Natural killer cell treated with Interleukin-12 subunit alpha and Interleukin-12 subunit beta and Interleukin-15 and Interleukin-18, amount 100 ng/mL, for 72 hours (primary cell): ENCODE measurements around the gene SLC29A4. TPM values are rescaled to one million over a fixed set of nuclear protein-coding genes. Genes with fewer than 3 reads are reported as not detected.

Experiments
- ATAC-seq, 2 donors: fragments of 150-1000 bp; cut with Tn5 transposase in 1 of 2; sonication (Bioruptor Pico), chemical (Tn5 transposase) in 1 of 2; 2 replicates each; pipeline ENCODE4 v1.10.0; 2021
- DNase-seq: peaks from one replicate; pipeline ENCODE4 v3.0.0; 2022; ENCODE audit warnings: low spot score
- H3K27ac Mint-ChIP-seq, 2 donors: 1 replicate in 1 of 2; 2 replicates in 1 of 2; pipeline ENCODE4 v1.8.0; 2022; ENCODE audit warnings: mixed read lengths in 2 of 2, mild to moderate bottlenecking in 1 of 2, moderate library complexity in 1 of 2
- H3K27me3 Mint-ChIP-seq, 2 donors: 1 replicate in 1 of 2; 2 replicates in 1 of 2; pipeline ENCODE4 v1.8.0; 2022; ENCODE audit warnings: mixed read lengths in 2 of 2
- H3K36me3 Mint-ChIP-seq: one replicate; pipeline ENCODE4 v1.8.0; 2022; ENCODE audit warnings: mixed read lengths
- H3K4me1 Mint-ChIP-seq, 2 donors: 1 replicate in 1 of 2; 2 replicates in 1 of 2; pipeline ENCODE4 v1.8.0; 2022; ENCODE audit warnings: low read depth in 2 of 2, mixed read lengths in 2 of 2, mild to moderate bottlenecking in 1 of 2
- H3K4me3 Mint-ChIP-seq: one replicate; pipeline ENCODE4 v1.8.0; 2022; ENCODE audit warnings: mixed read lengths
- H3K9me3 Mint-ChIP-seq: 2 replicates; pipeline ENCODE4 v1.8.0; 2022; ENCODE audit warnings: mixed read lengths
- total RNA-seq, 2 donors: library from RNA; stranded (reverse); gene quantifications; one replicate each; pipeline ENCODE4 v1.2.3, GENCODE V29; 2022

Gene SLC29A4
- total RNA-seq, 2 donors from 2014 or later, result 0.11 to 0.52 TPM

GRCh38 chr7:5350600-5351385, 68.0 kb downstream of the SLC29A4 start:
- H3K27ac Mint-ChIP-seq, result no peak overlapping the region
- H3K27me3 Mint-ChIP-seq, result no peaks in the 10 kb centered on the region
- ATAC-seq, result no peak
- H3K36me3 Mint-ChIP-seq, result peaks cover 6% of the 10 kb centered on the region
- H3K4me1 Mint-ChIP-seq, result peaks cover 18 to 33% of the 10 kb centered on the region in 2 donors
- no peaks in the 10 kb centered on the region for H3K9me3 Mint-ChIP-seq
- DNase-seq, result no peak
- H3K4me3 Mint-ChIP-seq, result no peak overlapping the region

GRCh38 chr7:5351507-5352265, 68.9 kb downstream of the SLC29A4 start:
- Mint-ChIP-seq H3K27ac (no peak overlapping the region), H3K4me1 (peaks cover 18 to 36% of the 10 kb centered on the region in 2 donors), H3K27me3 (no peaks in the 10 kb centered on the region), H3K4me3 (no peak overlapping the region), H3K36me3 (peaks cover 6% of the 10 kb centered on the region), H3K9me3 (no peaks in the 10 kb centered on the region)
- ATAC-seq (no peak), DNase-seq (no peak)

- H3K4me1 Mint-ChIP-seq, result peaks cover 18 to 36% of the 10 kb centered on the region in 2 donors
- H3K27ac Mint-ChIP-seq, result peak overlapping the region in 1 of 2 donors; percentile 85
- ATAC-seq (no peak), DNase-seq (no peak)
- no peak overlapping the region for H3K4me3 Mint-ChIP-seq
- no peaks in the 10 kb centered on the region for H3K27me3 Mint-ChIP-seq
- H3K9me3 Mint-ChIP-seq, result no peaks in the 10 kb centered on the region
- H3K36me3 Mint-ChIP-seq, result peaks cover 6% of the 10 kb centered on the region
These were observed 69.8 kb downstream of the SLC29A4 start for GRCh38 chr7:5352440-5353010.

GRCh38 chr7:5354460-5355232, 71.9 kb downstream of the SLC29A4 start:
- Mint-ChIP-seq H3K4me3 (peak overlapping the region; percentile 77), H3K9me3 (no peaks in the 10 kb centered on the region), H3K27ac (peak overlapping the region; percentile 62 to 85), H3K27me3 (no peaks in the 10 kb centered on the region), H3K36me3 (peaks cover 6% of the 10 kb centered on the region), H3K4me1 (peaks cover 21 to 33% of the 10 kb centered on the region in 2 donors)
- peak; percentile 83 to 91 for ATAC-seq
- DNase-seq, result peak; percentile 79

Other genes with a start within 250 kb of the SLC29A4 start
- gene RBAK, start 237.1 kb upstream of the SLC29A4 start, total RNA-seq, result 10 to 100 TPM; 14.2 to 15.7 TPM
- gene WIPI2, start 92.7 kb upstream of the SLC29A4 start, total RNA-seq, result 10 to 100 TPM; 41.9 to 45.1 TPM
- gene TNRC18, start 140.9 kb downstream of the SLC29A4 start, total RNA-seq, result 10 to 100 TPM; 81.2 to 87.6 TPM
- 10 to 100 TPM; 14.0 to 28.1 TPM for gene FBXL18, start 230.9 kb downstream of the SLC29A4 start, total RNA-seq
- over 10,000 TPM in 1 of 2 donors, 1,000 to 10,000 TPM in 1; 9,239 to 13,404 TPM for gene ACTB, start 247.7 kb downstream of the SLC29A4 start, total RNA-seq